ENCODE measurements around the gene PERCC1.

GRCh38 chr16:1398826-1399581 lies 31.9 kb upstream of the PERCC1 start:
- TF ChIP-seq CTCF (conservative IDR thresholded peaks at IDR 0.05; ENCODE audit: low read depth, low read length): no peak
- TF ChIP-seq EZH2 (IDR thresholded peaks at IDR 0.05; ENCODE audit: low read length, unreplicated experiment): no peak
- no peak for TF ChIP-seq EZH2phosphoT487 (IDR thresholded peaks at IDR 0.05; ENCODE audit: borderline replicate concordance, low read length)

All from PC-3 (cell line).